ENCODE data around the gene STRAP. TPM values are rescaled to one million over a fixed set of nuclear protein-coding genes. Genes with fewer than 3 reads are reported as not detected.
"Not testable (repeated sequence)": the region's sequence is repeated elsewhere in the genome, so short reads cannot be mapped to it uniquely, and the experiment has no call there.

Gene STRAP
- total and polyA plus RNA-seq, 8 donors = 20.9 to 197 (median 83.2) TPM

DNA sequence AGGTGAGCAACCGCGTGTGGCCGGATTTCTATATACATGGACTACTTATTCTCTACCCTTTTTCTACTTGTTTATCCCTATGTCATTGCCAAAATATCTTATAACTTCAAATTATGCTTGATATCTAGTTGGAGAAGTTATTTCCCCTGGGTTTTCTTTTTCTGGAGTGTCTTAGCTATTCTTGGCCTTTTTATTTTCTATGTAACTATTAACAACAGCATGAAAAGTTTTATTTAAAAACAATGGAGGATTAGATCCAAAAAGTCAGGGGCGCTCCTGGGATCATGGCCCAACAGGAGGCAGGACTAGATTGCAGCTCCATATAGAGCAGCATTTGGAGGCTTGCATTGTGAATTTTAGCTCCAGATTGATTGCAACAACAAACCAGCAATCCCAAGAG, 8.6 kb upstream of the STRAP start:
- no peak for DNase-seq
- no peaks in the 10 kb centered on the region for H3K9me3 ChIP-seq
- 90 to 99% (median 97%) methylated on average over 4 of the region's 4 CpGs for WGBS, 5 donors
- H3K4me1 ChIP-seq = no peaks in the 10 kb centered on the region
- H3K4me3 ChIP-seq = no peak overlapping the region
- H3K27ac ChIP-seq = no peak overlapping the region
- H3K36me3 ChIP-seq = no peaks in the 10 kb centered on the region
- no peaks in the 10 kb centered on the region for H3K27me3 ChIP-seq
- intact Hi-C loops (cut with DNase I; ENCODE audit: low total_unique reads) = no loop called here
- TF ChIP-seq POLR2A (IDR thresholded peaks at IDR 0.05) = no peak

DNA sequence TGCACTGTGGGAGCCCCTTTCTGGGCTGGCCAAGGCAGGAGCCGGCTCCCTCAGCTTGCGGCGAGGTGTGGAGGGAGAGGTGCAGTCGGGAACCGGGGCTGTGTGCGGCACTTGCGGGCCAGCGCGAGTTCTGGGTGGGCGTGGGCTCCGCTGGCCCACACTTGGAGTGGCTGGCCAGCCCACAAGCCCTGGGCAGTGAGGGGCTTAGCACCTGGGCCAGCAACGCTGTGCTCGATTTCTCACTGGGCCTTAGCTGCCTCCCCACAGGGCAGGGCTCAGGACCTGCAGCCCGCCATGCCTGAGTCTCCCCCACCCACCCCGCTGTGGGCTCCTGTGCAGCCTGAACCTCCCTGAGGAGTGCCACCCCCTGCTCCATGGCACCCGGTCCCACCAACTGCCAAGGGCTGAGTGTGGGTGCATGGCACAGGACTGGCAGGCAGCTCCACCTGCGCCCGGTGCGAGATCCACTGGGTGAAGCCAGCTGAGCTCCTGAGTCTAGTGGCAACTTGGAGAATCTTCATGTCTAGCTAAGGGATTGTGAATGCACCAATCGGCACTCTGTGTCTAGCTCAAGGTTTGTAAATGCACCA, 7.5 kb upstream of the STRAP start:
- H3K27ac ChIP-seq; H3K4me3 ChIP-seq; DNase-seq; H3K27me3 ChIP-seq; H3K9me3 ChIP-seq; intact Hi-C loops (cut with DNase I; ENCODE audit: low total_unique reads); H3K36me3 ChIP-seq; H3K4me1 ChIP-seq: not testable (repeated sequence)
- WGBS, 5 donors = 91 to 97% (median 96%) methylated on average over 7 to 20 of the region's 20 CpGs

DNA sequence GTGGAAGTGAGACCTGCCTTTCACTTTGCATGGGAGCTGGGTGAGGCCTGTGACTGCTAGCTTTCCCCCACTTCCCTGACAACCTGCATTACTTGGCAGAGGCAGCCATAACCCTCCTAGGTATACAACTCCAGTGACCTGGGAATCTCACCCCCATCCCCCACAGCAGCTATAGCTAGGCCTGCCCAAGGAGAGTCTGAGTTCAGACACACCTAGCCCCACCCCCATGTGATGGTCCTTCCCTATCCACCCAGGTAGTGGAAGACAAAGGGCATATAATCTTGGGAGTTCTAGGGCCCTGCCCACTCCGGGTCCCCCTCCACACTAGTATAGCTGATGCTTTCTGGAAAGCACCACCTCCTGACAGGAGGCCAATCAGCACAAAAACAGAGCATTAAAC, 6.3 kb upstream of the STRAP start:
- H3K9me3 ChIP-seq = no peaks in the 10 kb centered on the region
- intact Hi-C loops (cut with DNase I; ENCODE audit: low total_unique reads) = no loop called here
- TF ChIP-seq EP300 (IDR thresholded peaks at IDR 0.05) (no peak), POLR2AphosphoS5 (IDR thresholded peaks at IDR 0.05) (no peak)
- peaks cover 0 to 3% (median 0%) of the 10 kb centered on the region in 4 donors for H3K4me1 ChIP-seq
- no peaks in the 10 kb centered on the region for H3K36me3 ChIP-seq
- no peak overlapping the region for H3K4me3 ChIP-seq
- DNase-seq = no peak
- no peaks in the 10 kb centered on the region for H3K27me3 ChIP-seq
- H3K27ac ChIP-seq = no peak overlapping the region
- WGBS, 5 donors = 70 to 96% (median 85%) methylated on average over 1 of the region's 1 CpG

DNA sequence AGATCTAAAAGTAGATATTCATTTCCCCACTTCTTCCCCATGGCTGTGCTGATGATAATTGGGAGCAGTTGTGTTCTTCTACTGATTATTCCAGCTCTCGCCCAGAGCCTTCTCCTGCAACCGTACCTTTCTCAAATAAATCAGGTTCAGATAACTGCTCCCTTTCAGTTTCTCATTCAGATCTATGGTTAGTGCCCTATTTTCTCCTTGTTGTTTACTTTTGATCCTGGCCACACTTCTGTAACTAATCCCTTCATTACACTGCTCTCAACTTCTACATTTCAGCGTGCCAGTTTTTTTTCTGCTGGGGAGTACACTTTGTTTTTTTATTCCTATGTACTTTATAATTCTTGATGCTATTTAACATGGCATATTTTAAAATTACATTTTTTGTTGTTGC, 2.8 kb upstream of the STRAP start:
- 31 to 62% (median 46%) methylated on average over 3 of the region's 3 CpGs for WGBS, 5 donors
- intact Hi-C loops (cut with DNase I; ENCODE audit: low total_unique reads) = no loop called here
- Histone ChIP-seq H3K27ac (peak overlapping the region in 1 of 5 donors; percentile 51), H3K4me3 (no peak overlapping the region), H3K27me3 (no peaks in the 10 kb centered on the region), H3K9me3 (no peaks in the 10 kb centered on the region), H3K4me1 (peaks cover 13 to 27% (median 21%) of the 10 kb centered on the region in 4 donors), H3K36me3 (no peaks in the 10 kb centered on the region)
- no peak for DNase-seq
- TF ChIP-seq POLR2AphosphoS5 (IDR thresholded peaks at IDR 0.05) = no peak
- no peak for TF ChIP-seq POLR2A (IDR thresholded peaks at IDR 0.05)
- TF ChIP-seq, protein P1, sequence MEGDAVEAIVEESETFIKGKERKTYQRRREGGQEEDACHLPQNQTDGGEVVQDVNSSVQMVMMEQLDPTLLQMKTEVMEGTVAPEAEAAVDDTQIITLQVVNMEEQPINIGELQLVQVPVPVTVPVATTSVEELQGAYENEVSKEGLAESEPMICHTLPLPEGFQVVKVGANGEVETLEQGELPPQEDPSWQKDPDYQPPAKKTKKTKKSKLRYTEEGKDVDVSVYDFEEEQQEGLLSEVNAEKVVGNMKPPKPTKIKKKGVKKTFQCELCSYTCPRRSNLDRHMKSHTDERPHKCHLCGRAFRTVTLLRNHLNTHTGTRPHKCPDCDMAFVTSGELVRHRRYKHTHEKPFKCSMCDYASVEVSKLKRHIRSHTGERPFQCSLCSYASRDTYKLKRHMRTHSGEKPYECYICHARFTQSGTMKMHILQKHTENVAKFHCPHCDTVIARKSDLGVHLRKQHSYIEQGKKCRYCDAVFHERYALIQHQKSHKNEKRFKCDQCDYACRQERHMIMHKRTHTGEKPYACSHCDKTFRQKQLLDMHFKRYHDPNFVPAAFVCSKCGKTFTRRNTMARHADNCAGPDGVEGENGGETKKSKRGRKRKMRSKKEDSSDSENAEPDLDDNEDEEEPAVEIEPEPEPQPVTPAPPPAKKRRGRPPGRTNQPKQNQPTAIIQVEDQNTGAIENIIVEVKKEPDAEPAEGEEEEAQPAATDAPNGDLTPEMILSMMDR (IDR thresholded peaks at IDR 0.05) = no peak
- no peak for TF ChIP-seq EP300 (IDR thresholded peaks at IDR 0.05)

DNA sequence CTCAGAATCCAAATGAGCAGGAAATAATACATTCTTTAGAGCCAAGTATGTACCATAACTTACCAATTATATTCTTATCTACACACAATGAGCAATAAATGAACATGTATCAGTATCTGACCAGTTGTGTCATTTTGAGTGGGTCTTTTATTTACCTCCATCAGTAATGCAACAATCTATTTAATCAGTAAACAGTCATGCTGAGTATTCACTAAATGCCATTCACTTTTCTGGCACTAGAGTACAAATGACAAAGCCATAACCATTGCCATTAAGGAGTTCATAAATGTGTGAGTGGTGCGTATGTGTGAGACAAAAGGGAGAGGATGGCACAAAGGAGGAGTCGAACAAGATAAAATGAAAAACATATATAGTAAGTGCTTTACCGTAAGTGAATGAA, 1.5 kb upstream of the STRAP start:
- no peak for DNase-seq
- Histone ChIP-seq H3K4me1 (peaks cover 17 to 41% (median 29%) of the 10 kb centered on the region in 4 donors), H3K27me3 (no peaks in the 10 kb centered on the region), H3K4me3 (no peak overlapping the region), H3K9me3 (no peaks in the 10 kb centered on the region), H3K36me3 (peaks cover 0 to under 1% (median 0%) of the 10 kb centered on the region in 4 donors), H3K27ac (no peak overlapping the region)
- WGBS, 5 donors = 92 to 99% (median 97%) methylated on average over 3 of the region's 3 CpGs
- intact Hi-C loops (cut with DNase I; ENCODE audit: low total_unique reads) = no loop called here
- TF ChIP-seq, protein P1 (IDR thresholded peaks at IDR 0.05) = no peak
- TF ChIP-seq POLR2AphosphoS5 (IDR thresholded peaks at IDR 0.05) (no peak), POLR2A (IDR thresholded peaks at IDR 0.05) (no peak), EP300 (IDR thresholded peaks at IDR 0.05) (no peak)

DNA sequence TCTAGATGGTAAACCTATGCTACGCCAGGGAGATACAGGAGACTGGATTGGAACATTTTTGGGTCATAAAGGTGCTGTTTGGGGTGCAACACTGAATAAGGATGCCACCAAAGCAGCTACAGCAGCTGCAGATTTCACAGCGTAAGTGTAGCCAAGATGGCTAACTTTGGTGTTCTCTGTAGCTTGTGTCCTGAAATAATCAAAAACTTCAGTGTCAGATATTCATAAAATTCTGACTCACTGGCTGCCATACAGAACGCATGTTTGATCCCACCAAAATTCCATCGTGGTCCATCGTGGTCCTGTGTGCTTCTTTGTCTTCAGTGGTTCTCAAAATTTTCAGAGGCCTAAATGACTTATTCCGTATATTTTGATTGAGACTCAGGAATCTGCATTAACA, 1.3 kb downstream of the STRAP start:
- TF ChIP-seq POLR2AphosphoS5 (IDR thresholded peaks at IDR 0.05) (no peak), POLR2A (IDR thresholded peaks at IDR 0.05) (no peak), EP300 (IDR thresholded peaks at IDR 0.05) (no peak)
- TF ChIP-seq, protein P1 (IDR thresholded peaks at IDR 0.05) = no peak

More for the DNA sequence above, 1.3 kb downstream of the STRAP start:
- no peaks in the 10 kb centered on the region for H3K9me3 ChIP-seq
- 22 to 40% (median 28%) methylated on average over 6 of the region's 6 CpGs for WGBS, 5 donors
- H3K27ac ChIP-seq = peak overlapping the region in 4 of 5 donors; percentile 97 to 98 (median 98)
- peak overlapping the region; percentile 68 to 83 (median 77) for H3K4me3 ChIP-seq
- H3K4me1 ChIP-seq = peaks cover 23 to 69% (median 52%) of the 10 kb centered on the region in 4 donors
- DNase-seq = peak in 1 of 2 donors; percentile 28
- peaks cover 0 to 12% (median 4%) of the 10 kb centered on the region in 4 donors for H3K36me3 ChIP-seq
- intact Hi-C loops (cut with DNase I; ENCODE audit: low total_unique reads) = no loop called here
- H3K27me3 ChIP-seq = no peaks in the 10 kb centered on the region
